Hematopoietic multipotent progenitor cell (in vitro differentiated cells): Measurements from ENCODE around the gene SPIRE1. TPM values are rescaled to one million over a fixed set of nuclear protein-coding genes. Genes with fewer than 3 reads are reported as not detected.
"Not testable (repeated sequence)": the region's sequence is repeated elsewhere in the genome, so short reads cannot be mapped to it uniquely, and the experiment has no call there.

ENCODE experiments used
- DNase-seq, 3 donors: peaks; one replicate each; pipeline ENCODE4 v3.0.0-alpha.2; 2011 to 2015; ENCODE audit warnings: low read depth in 2 of 3, low spot score in 2 of 3
- total RNA-seq: library from RNA; depleted of rRNA; stranded (reverse); fragments of >200 nt; gene quantifications from one replicate; pipeline ENCODE4 v1.2.3, GENCODE V29; 2012

SPIRE1 gene
- total RNA-seq, 1 donor, result 7.0 TPM

DNA sequence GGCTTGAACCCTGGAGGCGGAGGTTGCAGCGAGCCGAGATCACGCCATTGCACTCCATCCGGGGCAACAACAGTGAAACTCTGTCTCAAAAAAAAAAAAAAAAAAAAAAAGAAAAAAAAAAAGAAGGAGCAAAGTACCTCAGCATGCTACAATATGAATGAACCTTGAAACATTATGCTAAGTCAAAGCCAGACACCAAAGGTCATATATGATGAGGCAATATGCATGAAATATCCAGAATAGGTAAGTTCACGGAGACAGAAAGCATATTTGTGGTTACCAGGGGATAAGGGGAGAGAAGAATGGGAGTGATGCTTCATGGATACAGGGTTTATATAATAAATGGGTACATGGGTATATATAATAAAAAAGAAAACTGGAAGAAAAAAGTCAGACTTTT, 156.9 kb downstream of the SPIRE1 start:
- no peak for DNase-seq

GRCh38 chr18:12497839-12498238, 160.1 kb downstream of the SPIRE1 start:
- DNase-seq, result no peak

- no peak for DNase-seq
Measured at GRCh38 chr18:12497296-12497695, 160.6 kb downstream of the SPIRE1 start.

- DNase-seq, result no peak
Measured at GRCh38 chr18:12492907-12493306, 165.0 kb downstream of the SPIRE1 start.

GRCh38 chr18:12491611-12492435, 166.1 kb downstream of the SPIRE1 start:
- no peak for DNase-seq

DNA sequence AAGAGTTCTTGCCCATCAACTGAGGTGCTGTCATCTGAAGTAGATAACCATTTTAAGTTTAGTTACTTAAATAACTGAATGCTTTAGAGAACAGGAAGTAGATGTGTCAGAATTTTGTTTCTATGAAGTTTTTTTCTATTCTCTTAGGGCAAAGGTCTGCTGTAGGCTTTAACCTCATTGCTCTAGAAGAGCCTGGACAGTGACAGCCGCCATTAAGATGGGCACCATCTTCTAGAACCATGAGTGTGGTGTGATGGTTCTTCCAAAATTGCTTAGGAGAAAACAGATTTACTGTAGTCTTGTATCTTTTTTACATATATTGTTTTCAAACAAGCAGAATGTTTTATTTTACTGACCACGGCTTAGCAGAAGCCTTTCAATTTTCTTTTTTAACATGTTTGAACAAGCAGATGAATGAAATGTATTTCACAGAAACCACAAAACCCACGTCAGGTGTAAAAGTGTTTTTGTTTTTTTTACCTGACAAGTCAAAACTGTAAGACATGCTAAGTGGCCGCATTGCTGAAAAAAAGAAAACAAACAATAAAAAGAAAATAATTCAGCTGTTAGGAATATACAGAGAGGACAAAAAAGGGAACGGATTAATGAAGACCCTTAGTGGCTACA, 172.3 kb downstream of the SPIRE1 start:
- DNase-seq, result no peak

DNA sequence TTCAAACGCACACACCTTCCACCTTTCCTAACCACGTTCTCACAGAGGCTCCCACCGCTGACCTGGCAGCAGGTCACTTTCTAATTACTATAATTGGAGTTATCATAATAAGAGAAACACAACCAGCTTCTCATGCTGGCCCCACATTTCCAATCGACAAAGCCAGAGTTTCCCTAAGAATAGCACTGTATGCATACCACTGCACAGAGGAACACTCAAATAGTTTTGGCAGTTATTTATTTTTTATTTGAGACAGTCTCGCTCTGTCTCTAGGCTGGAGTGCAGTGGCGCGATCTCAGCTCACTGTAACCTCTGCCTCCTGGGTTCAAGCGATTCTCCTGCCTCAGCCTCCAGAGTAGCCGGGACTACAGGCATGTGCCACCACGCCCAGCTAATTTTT, 176.0 kb downstream of the SPIRE1 start:
- not testable (repeated sequence) for DNase-seq

- no peak for DNase-seq
Measured at GRCh38 chr18:12479982-12480381, 177.9 kb downstream of the SPIRE1 start.

DNA sequence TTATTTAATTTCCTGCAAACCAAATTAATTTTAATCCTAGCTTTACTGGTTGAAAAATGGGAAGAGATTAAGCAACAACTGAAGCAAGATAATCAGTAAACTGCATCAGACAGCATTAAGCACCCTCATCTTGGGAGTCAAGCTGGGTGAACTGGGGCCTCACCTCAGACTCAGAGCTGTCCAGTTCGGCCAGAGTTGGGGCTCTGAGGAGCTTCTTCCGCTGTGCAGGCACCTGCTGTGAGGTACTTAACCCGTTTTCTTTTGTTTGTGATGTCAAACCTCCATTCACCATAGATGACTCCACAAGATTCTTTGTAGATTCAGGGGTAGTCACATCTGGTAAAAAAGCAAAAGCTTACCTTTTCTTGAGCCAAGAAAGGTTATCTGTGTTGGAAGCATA, 178.4 kb downstream of the SPIRE1 start:
- DNase-seq, result no peak

DNA sequence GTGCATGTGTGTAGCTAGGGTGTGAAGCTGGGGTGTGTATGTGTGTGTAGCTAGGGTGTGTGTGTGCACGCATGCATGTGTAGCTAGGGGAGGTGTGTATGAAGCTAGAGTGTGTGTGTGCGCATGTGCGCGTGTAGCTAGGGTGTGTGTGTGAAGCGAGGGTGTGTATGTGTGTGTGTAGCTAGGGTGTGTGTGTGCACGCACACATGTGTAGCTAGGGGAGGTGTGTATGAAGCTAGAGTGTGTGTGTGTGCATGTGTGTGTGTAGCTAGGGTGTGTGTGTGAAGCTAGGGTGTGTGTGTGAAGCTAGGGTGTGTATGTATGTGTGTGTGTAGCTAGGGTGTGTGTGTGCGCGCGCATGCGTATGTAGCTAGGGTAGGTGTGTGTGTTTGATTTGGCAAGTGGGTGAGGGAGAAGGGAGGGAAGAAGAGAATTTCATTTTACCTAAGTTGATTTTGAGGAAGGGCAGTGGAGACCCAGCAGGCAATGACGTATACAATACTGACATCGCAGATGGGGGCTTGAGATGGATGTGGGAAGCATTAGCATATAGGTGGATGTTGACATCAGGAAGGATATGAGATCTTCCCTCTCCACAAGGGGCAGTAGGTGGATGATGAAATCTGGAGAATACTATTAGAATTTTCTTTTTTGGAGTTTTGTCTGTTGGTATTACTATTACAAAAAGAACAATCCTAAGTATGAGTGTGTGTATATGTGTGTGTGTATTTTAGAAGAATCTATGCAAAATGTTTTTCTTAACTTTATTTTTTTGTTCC, 179.4 kb downstream of the SPIRE1 start:
- no peak for DNase-seq

- DNase-seq, result no peak
Measured at GRCh38 chr18:12477606-12478005, 180.3 kb downstream of the SPIRE1 start.

GRCh38 chr18:12476955-12477354, 181.0 kb downstream of the SPIRE1 start:
- no peak for DNase-seq

DNA sequence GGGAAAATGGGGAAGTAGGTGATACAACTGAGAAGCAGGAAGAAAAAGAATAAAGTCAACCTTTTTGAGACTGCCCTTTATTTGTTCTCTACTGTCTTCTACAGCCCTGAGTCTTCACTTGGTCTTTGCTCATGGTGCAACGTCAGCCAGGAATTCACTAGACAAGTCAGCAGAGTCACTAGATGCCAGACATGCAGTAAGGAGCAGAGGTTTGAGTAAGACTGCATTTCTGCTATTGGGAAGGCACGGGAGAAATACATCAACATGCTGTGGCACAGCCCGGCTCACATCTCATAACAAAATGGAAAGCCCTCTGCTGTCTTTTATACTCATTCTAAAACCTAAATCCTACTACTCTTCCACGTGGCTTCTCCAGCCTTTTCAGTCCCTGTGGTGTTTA, 183.0 kb downstream of the SPIRE1 start:
- DNase-seq, result no peak

GRCh38 chr18:12474146-12474545, 183.8 kb downstream of the SPIRE1 start:
- DNase-seq, result no peak

DNA sequence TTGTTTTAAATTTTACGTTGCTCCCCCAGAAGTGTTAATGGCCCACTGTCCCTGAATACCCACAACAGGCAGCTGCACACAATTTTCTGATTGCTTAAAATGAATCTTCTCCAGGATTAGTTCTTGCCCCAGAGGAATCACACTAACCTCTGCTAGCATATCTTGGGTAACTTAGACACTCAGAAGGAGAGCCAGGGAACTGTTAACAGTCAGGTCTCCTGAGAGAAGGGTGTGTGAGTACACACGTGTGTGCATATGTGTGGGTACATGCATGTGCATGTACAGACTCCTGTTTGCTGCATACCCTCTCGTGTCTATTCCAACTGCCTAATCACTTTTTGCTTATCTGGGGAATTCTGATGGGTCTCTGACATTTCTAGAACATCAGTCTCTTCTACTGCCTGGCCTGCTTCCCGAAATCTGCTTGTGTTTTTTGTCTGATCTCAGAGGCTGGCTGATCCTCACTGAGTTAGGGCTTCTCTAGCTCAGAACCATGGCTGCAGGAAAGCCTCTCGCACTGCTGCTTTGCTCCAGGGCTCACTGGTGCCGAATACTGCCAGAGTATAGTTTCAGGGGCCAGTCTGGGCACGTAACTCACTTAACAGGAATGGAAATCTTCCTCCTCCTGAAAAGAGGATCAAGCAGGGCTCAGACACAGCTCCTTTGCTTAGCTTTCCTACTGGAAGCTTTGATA, 187.4 kb downstream of the SPIRE1 start:
- DNase-seq, result no peak

DNA sequence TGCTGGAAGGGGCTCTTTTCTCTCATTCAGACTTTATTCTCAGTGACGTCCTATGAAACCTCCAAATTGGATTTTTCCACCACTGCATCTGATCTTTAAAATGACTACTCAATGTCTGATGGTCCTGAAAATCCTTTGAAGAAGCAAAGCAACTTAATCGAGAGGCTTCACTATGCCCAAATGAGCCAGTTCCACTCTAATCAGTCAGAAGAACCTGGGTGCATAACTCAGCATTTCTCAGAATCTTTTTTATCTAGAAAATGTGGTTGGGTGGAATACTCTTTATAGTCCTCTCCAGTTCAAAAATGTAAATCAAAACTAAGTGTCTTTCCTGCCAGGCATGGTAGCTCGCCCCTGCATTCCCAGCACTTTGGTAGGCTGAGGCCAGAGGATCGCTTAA, 189.5 kb downstream of the SPIRE1 start:
- DNase-seq, result no peak

DNA sequence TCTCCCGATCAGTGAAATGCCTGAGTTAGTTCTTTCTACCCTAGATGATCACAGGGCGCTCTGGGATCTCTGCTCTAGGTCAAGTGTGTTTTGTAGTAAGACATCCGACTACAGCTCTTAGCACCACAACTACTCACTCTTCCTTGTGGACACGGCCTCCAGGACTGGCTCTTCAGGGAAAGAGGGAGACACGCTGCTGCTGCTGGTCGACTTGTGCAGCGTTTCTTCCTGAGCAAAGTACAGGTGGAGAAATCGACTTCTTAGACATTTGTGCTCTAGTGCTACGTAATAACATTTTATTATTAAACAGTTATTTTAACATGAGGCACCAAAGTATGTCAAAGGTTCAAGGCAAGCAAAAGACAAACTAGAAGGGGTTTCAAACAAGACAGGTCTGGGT, 193.2 kb downstream of the SPIRE1 start:
- DNase-seq, result no peak

DNA sequence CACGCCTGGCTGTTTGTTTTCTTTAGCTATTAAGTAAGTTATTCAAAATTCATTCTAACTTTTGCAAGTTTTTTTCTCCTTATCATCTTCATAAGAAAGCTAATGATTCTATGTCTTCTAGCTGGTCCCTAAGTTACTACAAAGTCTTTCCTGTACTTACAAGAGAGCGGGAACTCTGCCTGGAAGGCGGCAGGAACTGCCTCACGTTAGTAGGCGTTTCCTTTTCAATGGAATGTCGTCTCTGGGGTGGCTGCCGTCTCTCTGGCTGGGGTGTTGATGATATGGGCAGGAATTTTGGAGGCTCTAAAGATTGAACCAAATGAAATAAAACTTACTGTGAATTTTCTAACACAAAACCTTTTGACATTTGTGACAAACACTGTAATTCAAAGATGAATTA, 194.7 kb downstream of the SPIRE1 start:
- DNase-seq, result no peak

GRCh38 chr18:12462242-12462641, 195.7 kb downstream of the SPIRE1 start:
- no peak for DNase-seq

GRCh38 chr18:12461326-12461725, 196.6 kb downstream of the SPIRE1 start:
- DNase-seq, result no peak

DNA sequence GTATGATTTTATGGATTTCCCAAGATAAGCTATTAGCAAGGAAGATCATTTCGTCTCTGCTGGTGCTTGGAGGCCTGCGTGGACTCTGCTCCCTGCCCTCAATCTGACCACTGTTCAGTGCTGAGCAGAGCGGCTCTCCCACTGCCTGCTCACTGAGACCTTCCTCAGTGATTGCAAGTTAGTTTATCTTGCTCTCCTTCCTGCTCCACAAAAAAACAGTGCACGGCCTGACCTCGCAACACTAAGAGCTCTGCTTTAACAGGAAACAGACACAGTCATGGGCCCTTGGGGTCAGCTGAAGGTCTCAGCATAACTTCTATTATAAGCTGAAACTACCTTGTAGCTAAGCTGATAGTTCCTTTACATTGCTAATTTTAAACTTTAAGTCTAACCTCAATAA, 197.0 kb downstream of the SPIRE1 start:
- DNase-seq, result peak in 1 of 3 donors; percentile 5
